ENCODE measurements around the gene FARS2.

DNA sequence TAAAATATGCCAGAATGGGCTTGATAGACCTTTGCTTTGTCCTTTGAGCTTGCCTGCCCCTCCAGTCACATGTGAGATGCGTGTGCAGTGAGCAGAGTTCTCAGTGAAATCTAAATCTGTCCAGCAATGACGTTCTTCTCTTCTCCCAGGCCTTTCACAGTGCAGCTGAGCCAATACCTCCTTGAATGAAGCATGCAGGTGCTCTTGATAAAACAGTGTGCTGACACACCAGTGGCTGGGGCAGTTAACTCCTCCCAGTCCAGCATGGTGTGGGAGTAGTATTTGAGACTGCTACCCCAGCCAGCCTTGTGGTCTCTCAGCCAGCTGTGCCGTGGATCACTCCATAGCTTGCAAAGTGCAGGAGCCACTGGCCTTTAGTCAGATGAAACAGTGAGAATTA, 240.5 kb downstream of the FARS2 start:
- TF ChIP-seq EZH2 (IDR thresholded peaks at IDR 0.05) (no peak), EZH2phosphoT487 (IDR thresholded peaks at IDR 0.05; ENCODE audit: borderline replicate concordance) (no peak), REST (IDR thresholded peaks at IDR 0.05; ENCODE audit: low read depth) (no peak), ZNF274 (IDR thresholded peaks at IDR 0.05; ENCODE audit: low read depth, low read length) (no peak)

All from HCT116 (cell line).